Ovary (tissue), 9 donors: ENCODE measurements around the gene EPHA10. TPM values are rescaled to one million over a fixed set of nuclear protein-coding genes. Genes with fewer than 3 reads are reported as not detected.

Source experiments
- DNase-seq, 5 donors: peaks; one replicate each; pipeline ENCODE4 v3.0.0-alpha.2; 2019 to 2020
- H3K27ac ChIP-seq, 2 donors: fragments of 200-600 bp; one replicate each; pipeline versions ENCODE4 v1.5.1 to v1.8.0; 2019 to 2022
- H3K27me3 ChIP-seq: fragments of 200-600 bp; one replicate; pipeline ENCODE4 v1.8.0; 2022
- H3K36me3 ChIP-seq: fragments of 200-600 bp; sonication (generic); one replicate; pipeline ENCODE4 v1.5.1; 2019
- H3K4me1 ChIP-seq: one replicate; pipeline ENCODE4 v1.8.1; 2013; ENCODE audit warnings: mild to moderate bottlenecking, moderate library complexity; ENCODE audit not compliant: insufficient read depth
- H3K4me3 ChIP-seq: fragments of 200-600 bp; sonication (generic); one replicate; pipeline ENCODE4 v1.5.1; 2017
- H3K9me3 ChIP-seq, 2 donors: fragments of 200-600 bp in 1 of 2; sonication (generic) in 1 of 2; one replicate each; pipeline versions ENCODE4 v1.5.1 to v1.8.1; 2013 to 2019; ENCODE audit warnings: mild to moderate bottlenecking in 1 of 2, moderate library complexity in 1 of 2
- CTCF ChIP-seq, 3 donors: fragments of 450-650 bp in 2 of 3; fragments of 200-600 bp in 1 of 3; IDR thresholded peaks; one replicate each; pipeline versions ENCODE4 v1.5.1 to v1.8.0; 2016 to 2022; ENCODE audit warnings: antibody characterized with exemption in 3 of 3, mild to moderate bottlenecking in 1 of 3
- EP300 ChIP-seq: sonication (generic); formaldehyde crosslinking; IDR thresholded peaks from one replicate; pipeline ENCODE4 v1.6.1; 2017; ENCODE audit warnings: antibody characterized with exemption
- POLR2A ChIP-seq: fragments of 450-650 bp; IDR thresholded peaks from one replicate; pipeline ENCODE4 v1.6.1; 2017; ENCODE audit warnings: antibody characterized with exemption, mild to moderate bottlenecking, moderate library complexity
- WGBS, 3 donors: extraction: QIAGEN DNeasy Blood & Tissue Kit in 1 of 3; methylation state at CpG; one replicate each; pipeline versions ENCODE4 v1.1.5 to v1.1.7; 2013 to 2017; 5-methylcytosine and 5-hydroxymethylcytosine counted together
- intact Hi-C, 4 donors: fragments of 100-400 bp; cut with DNase I; formaldehyde crosslinking; loops; one replicate each; pipeline versions ENCODE4 v1.11.0 to v1.15.1; 2022 to 2023
- polyA plus RNA-seq, 2 donors: library from polyadenylated mRNA; stranded (reverse); fragments of 200-250 nt in 1 of 2; fragments of 350-450 nt in 1 of 2; fragmentation: Illumina TruSeq in 1 of 2; extraction: RNeasy Lipid Tissue Mini Kit (QIAGEN cat#74804) in 1 of 2; gene quantifications; one replicate each; pipeline ENCODE4 v1.2.3, GENCODE V29; 2013 to 2014
- total RNA-seq, 7 donors: library from RNA; depleted of rRNA in 2 of 7; stranded (reverse); fragments of >200 nt in 2 of 7; fragmentation: NEBNext Ultra II Directional in 3 of 7; extraction: Animal tissue kit (Norgen Biotek cat#: 25700) in 3 of 7; gene quantifications; one replicate each; pipeline versions ENCODE4 v1.1.0 to v1.2.4, GENCODE V29; 2016 to 2023
- donor health status: DM: no; HTN: no; CAD: no; lungs with moderate emphysema.
- donor health status: DM: no; HTN: no; CAD: no.
- donor health status: Bipolar disorder and iron deficiency.
- donor health status: DM: yes; HTN: yes; CAD: no.
- donor health status: DM: no; HTN: no; CAD: no.
- donor health status: DM: yes; HTN: yes; CAD: no.

EPHA10 gene
- total and polyA plus RNA-seq, 9 donors = 0.02 to 0.69 (median 0.30) TPM; not detected in 3

GRCh38 chr1:37704966-37705365, 60.0 kb downstream of the EPHA10 start:
- no peaks in the 10 kb centered on the region for H3K9me3 ChIP-seq
- WGBS, 3 donors = 20 to 48% (median 37%) methylated on average over 3 of the region's 3 CpGs
- intact Hi-C loops = no loop called here
- H3K27ac ChIP-seq = no peak overlapping the region
- DNase-seq = no peak
- H3K4me1 ChIP-seq = no peaks in the 10 kb centered on the region
- no peaks in the 10 kb centered on the region for H3K36me3 ChIP-seq
- no peaks in the 10 kb centered on the region for H3K27me3 ChIP-seq
- no peak overlapping the region for H3K4me3 ChIP-seq
- no peak for TF ChIP-seq CTCF (IDR thresholded peaks at IDR 0.05)
- TF ChIP-seq POLR2A = no peak
- TF ChIP-seq EP300 = no peak

GRCh38 chr1:37703061-37703460, 61.9 kb downstream of the EPHA10 start:
- Histone ChIP-seq H3K4me3 (no peak overlapping the region), H3K36me3 (no peaks in the 10 kb centered on the region), H3K27ac (no peak overlapping the region), H3K4me1 (no peaks in the 10 kb centered on the region), H3K27me3 (no peaks in the 10 kb centered on the region), H3K9me3 (no peaks in the 10 kb centered on the region)
- DNase-seq = no peak
- TF ChIP-seq CTCF (IDR thresholded peaks at IDR 0.05) (no peak), EP300 (no peak), POLR2A (no peak)
- 92 to 97% (median 95%) methylated on average over 14 of the region's 14 CpGs for WGBS, 3 donors
- intact Hi-C loops = no loop called here

- no peak overlapping the region for H3K27ac ChIP-seq
- 49 to 57% (median 57%) methylated on average over 2 of the region's 2 CpGs for WGBS, 3 donors
- no peaks in the 10 kb centered on the region for H3K9me3 ChIP-seq
- no peaks in the 10 kb centered on the region for H3K4me1 ChIP-seq
- intact Hi-C loops = no loop called here
- no peaks in the 10 kb centered on the region for H3K27me3 ChIP-seq
- no peaks in the 10 kb centered on the region for H3K36me3 ChIP-seq
- no peak for DNase-seq
- no peak for TF ChIP-seq EP300
- no peak for TF ChIP-seq POLR2A
- TF ChIP-seq CTCF (IDR thresholded peaks at IDR 0.05) = no peak
- H3K4me3 ChIP-seq = no peak overlapping the region
These were observed 63.9 kb downstream of the EPHA10 start for GRCh38 chr1:37701051-37701450.

GRCh38 chr1:37699147-37699546, 65.8 kb downstream of the EPHA10 start:
- Histone ChIP-seq H3K4me1 (no peaks in the 10 kb centered on the region), H3K27ac (no peak overlapping the region), H3K27me3 (no peaks in the 10 kb centered on the region), H3K9me3 (no peaks in the 10 kb centered on the region), H3K36me3 (no peaks in the 10 kb centered on the region), H3K4me3 (no peak overlapping the region)
- no peak for TF ChIP-seq CTCF (IDR thresholded peaks at IDR 0.05)
- TF ChIP-seq POLR2A = no peak
- TF ChIP-seq EP300 = no peak
- DNase-seq = no peak
- WGBS, 3 donors = 89 to 97% (median 97%) methylated on average over 7 of the region's 7 CpGs
- intact Hi-C loops = no loop called here

GRCh38 chr1:37697737-37698136, 67.2 kb downstream of the EPHA10 start:
- Histone ChIP-seq H3K27me3 (no peaks in the 10 kb centered on the region), H3K4me3 (no peak overlapping the region), H3K4me1 (peaks cover 2% of the 10 kb centered on the region), H3K36me3 (no peaks in the 10 kb centered on the region), H3K9me3 (no peaks in the 10 kb centered on the region), H3K27ac (no peak overlapping the region)
- intact Hi-C loops = no loop called here
- 94 to 96% (median 95%) methylated on average over 2 of the region's 2 CpGs for WGBS, 3 donors
- no peak for DNase-seq
- no peak for TF ChIP-seq CTCF (IDR thresholded peaks at IDR 0.05)
- TF ChIP-seq POLR2A = no peak
- TF ChIP-seq EP300 = no peak
